ENCODE results near the gene KAZN.

KAZN gene

GRCh38 chr1:14836426-14837140, 238.1 kb downstream of the KAZN start:
- no peak for DNase-seq

- DNase-seq = no peak
These were observed 241.9 kb downstream of the KAZN start for GRCh38 chr1:14840374-14840773.

- no peak for DNase-seq
These were observed 243.0 kb downstream of the KAZN start for GRCh38 chr1:14841456-14841855.

- no peak for DNase-seq
These were observed 243.5 kb downstream of the KAZN start for GRCh38 chr1:14841951-14842350.

- DNase-seq = no peak
These were observed 243.9 kb downstream of the KAZN start for GRCh38 chr1:14842361-14842760.

GRCh38 chr1:14842891-14843290, 244.4 kb downstream of the KAZN start:
- DNase-seq = no peak

GRCh38 chr1:14843525-14843924, 245.0 kb downstream of the KAZN start:
- DNase-seq = no peak

- no peak for DNase-seq
These were observed 245.9 kb downstream of the KAZN start for GRCh38 chr1:14844356-14844755.

GRCh38 chr1:14844923-14845617, 246.6 kb downstream of the KAZN start:
- DNase-seq = no peak

- no peak for DNase-seq
These were observed 247.4 kb downstream of the KAZN start for GRCh38 chr1:14845851-14846250.

- DNase-seq = no peak
These were observed 248.2 kb downstream of the KAZN start for GRCh38 chr1:14846688-14847087.

GRCh38 chr1:14848203-14848602, 249.7 kb downstream of the KAZN start:
- DNase-seq = no peak

GRCh38 chr1:14848625-14849024, 250.1 kb downstream of the KAZN start:
- no peak for DNase-seq

GRCh38 chr1:14849038-14849437, 250.6 kb downstream of the KAZN start:
- no peak for DNase-seq

GRCh38 chr1:14850563-14850962, 252.1 kb downstream of the KAZN start:
- DNase-seq = no peak

GRCh38 chr1:14851760-14852159, 253.3 kb downstream of the KAZN start:
- no peak for DNase-seq

- DNase-seq = no peak
These were observed 253.8 kb downstream of the KAZN start for GRCh38 chr1:14852291-14852690.

GRCh38 chr1:14853518-14853917, 255.0 kb downstream of the KAZN start:
- DNase-seq = no peak

- DNase-seq = no peak
These were observed 256.8 kb downstream of the KAZN start for GRCh38 chr1:14855268-14855667.

GRCh38 chr1:14855801-14856200, 257.3 kb downstream of the KAZN start:
- no peak for DNase-seq

- no peak for DNase-seq
These were observed 259.1 kb downstream of the KAZN start for GRCh38 chr1:14857436-14858195.

- no peak for DNase-seq
These were observed 263.8 kb downstream of the KAZN start for GRCh38 chr1:14862114-14862771.

- no peak for DNase-seq
These were observed 266.6 kb downstream of the KAZN start for GRCh38 chr1:14865106-14865505.

All from effector CD4-positive, alpha-beta T cell (primary cell).